ENCODE results near the gene CACNA1E.

- TF ChIP-seq, protein P1, sequence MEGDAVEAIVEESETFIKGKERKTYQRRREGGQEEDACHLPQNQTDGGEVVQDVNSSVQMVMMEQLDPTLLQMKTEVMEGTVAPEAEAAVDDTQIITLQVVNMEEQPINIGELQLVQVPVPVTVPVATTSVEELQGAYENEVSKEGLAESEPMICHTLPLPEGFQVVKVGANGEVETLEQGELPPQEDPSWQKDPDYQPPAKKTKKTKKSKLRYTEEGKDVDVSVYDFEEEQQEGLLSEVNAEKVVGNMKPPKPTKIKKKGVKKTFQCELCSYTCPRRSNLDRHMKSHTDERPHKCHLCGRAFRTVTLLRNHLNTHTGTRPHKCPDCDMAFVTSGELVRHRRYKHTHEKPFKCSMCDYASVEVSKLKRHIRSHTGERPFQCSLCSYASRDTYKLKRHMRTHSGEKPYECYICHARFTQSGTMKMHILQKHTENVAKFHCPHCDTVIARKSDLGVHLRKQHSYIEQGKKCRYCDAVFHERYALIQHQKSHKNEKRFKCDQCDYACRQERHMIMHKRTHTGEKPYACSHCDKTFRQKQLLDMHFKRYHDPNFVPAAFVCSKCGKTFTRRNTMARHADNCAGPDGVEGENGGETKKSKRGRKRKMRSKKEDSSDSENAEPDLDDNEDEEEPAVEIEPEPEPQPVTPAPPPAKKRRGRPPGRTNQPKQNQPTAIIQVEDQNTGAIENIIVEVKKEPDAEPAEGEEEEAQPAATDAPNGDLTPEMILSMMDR (IDR thresholded peaks at IDR 0.05) = no peak
- no peak for TF ChIP-seq POLR2A (IDR thresholded peaks at IDR 0.05)
- no peak for TF ChIP-seq POLR2AphosphoS5 (IDR thresholded peaks at IDR 0.05; ENCODE audit: insufficient read depth in 1 of 2, low read depth in 1 of 2)
Measured at GRCh38 chr1:181493885-181494284, 10.6 kb downstream of the CACNA1E start.
